Heart left ventricle (tissue), 16 donors: ENCODE measurements around the gene C1orf159. TPM values are rescaled to one million over a fixed set of nuclear protein-coding genes. Genes with fewer than 3 reads are reported as not detected.

Experiments used
- ATAC-seq, 4 donors: fragments of 200-7000 bp; cut with Tn5 transposase; one replicate each; pipeline ENCODE4 v1.9.1; 2020 to 2022; ENCODE audit warnings: moderate library complexity in 4 of 4, mild to moderate bottlenecking in 3 of 4, moderate number of reproducible peaks in 1 of 4
- DNase-seq, 5 donors: peaks; one replicate each; pipeline ENCODE4 v3.0.0-alpha.2; 2020
- H3K27ac ChIP-seq, 12 donors: fragments of 200-600 bp; sonication (generic) in 4 of 12; one replicate each; pipeline versions ENCODE4 v1.5.0 to v1.8.0; 2016 to 2022; ENCODE audit warnings: mild to moderate bottlenecking in 2 of 12
- H3K27me3 ChIP-seq, 9 donors: fragments of 200-600 bp; sonication (generic) in 2 of 9; one replicate each; pipeline versions ENCODE4 v1.5.1 to v1.8.0; 2016 to 2022; ENCODE audit warnings: mild to moderate bottlenecking in 3 of 9
- H3K36me3 ChIP-seq, 9 donors: fragments of 200-600 bp; sonication (generic) in 2 of 9; one replicate each; pipeline versions ENCODE4 v1.5.0 to v1.8.0; 2018 to 2022; ENCODE audit warnings: mild to moderate bottlenecking in 2 of 9
- H3K4me1 ChIP-seq, 12 donors: fragments of 200-600 bp; sonication (generic) in 4 of 12; one replicate each; pipeline versions ENCODE4 v1.5.0 to v1.8.0; 2016 to 2022; ENCODE audit warnings: mild to moderate bottlenecking in 3 of 12
- H3K4me3 ChIP-seq, 12 donors: fragments of 200-600 bp; sonication (generic) in 4 of 12; one replicate each; pipeline versions ENCODE4 v1.5.0 to v1.8.0; 2017 to 2022; ENCODE audit warnings: mild to moderate bottlenecking in 9 of 12, moderate library complexity in 4 of 12
- H3K9me3 ChIP-seq, 12 donors: fragments of 200-600 bp; sonication (generic) in 4 of 12; one replicate each; pipeline versions ENCODE4 v1.5.0 to v1.8.0; 2016 to 2022; ENCODE audit warnings: mild to moderate bottlenecking in 1 of 12
- POLR2A ChIP-seq, 2 donors: fragments of 450-650 bp; IDR thresholded peaks; one replicate each; pipeline ENCODE4 v1.6.1; 2017; ENCODE audit warnings: antibody characterized with exemption in 2 of 2, mild to moderate bottlenecking in 2 of 2, moderate library complexity in 2 of 2
- WGBS, 4 donors: extraction: QIAGEN DNeasy Blood & Tissue Kit in 2 of 4; methylation state at CpG; one replicate each; pipeline versions ENCODE4 v1.1.5 to v1.1.7; 2013 to 2018; 5-methylcytosine and 5-hydroxymethylcytosine counted together
- intact Hi-C, 10 donors: fragments of 100-400 bp; cut with DNase I; formaldehyde crosslinking; loops; one replicate each; pipeline versions ENCODE4 v1.11.1 to v1.14.2; 2022
- polyA plus RNA-seq, 2 donors: library from polyadenylated mRNA; stranded (reverse); fragments of 200-250 nt; gene quantifications; one replicate each; pipeline ENCODE4 v1.2.3, GENCODE V29; 2013
- total RNA-seq, 9 donors: library from RNA; depleted of rRNA in 2 of 9; stranded (reverse); fragments of >200 nt in 2 of 9; fragmentation: NEBNext Ultra II Directional in 3 of 9; extraction: Animal tissue kit (Norgen Biotek cat#: 25700) in 3 of 9; gene quantifications; one replicate each; pipeline versions ENCODE4 v1.1.0 to v1.2.4, GENCODE V29; 2016 to 2023
- TF ChIP-seq, protein P1 (sequence below), 12 donors: fragments of 200-600 bp; sonication (generic) in 4 of 12; IDR thresholded peaks; one replicate each; pipeline versions ENCODE4 v1.5.0 to v1.8.0; 2018 to 2022; ENCODE audit warnings: antibody characterized with exemption in 12 of 12, mild to moderate bottlenecking in 5 of 12
- donor health status: ischemic (EF 13 %, LVEDD 7.1; RV severe dilation, severe dysfunction).
- donor health status: healthy with polysubstance abuse.
- donor health status: DM: no; HTN: yes; CAD: no.
- donor health status: DM: no; HTN: no; CAD: no.
- donor health status: ischemic (EF 25% LVEDD 6.9; RV normal size, moderate dysfunction).
- donor health status: ischemic (EF 25% LVEDD 5.7; RV mildly dilated, moderate dysfunction).
- donor health status: healthy.
- donor health status: DM: yes; HTN: yes; CAD: no.
- donor health status: ischemic (EF 35%, LVEDD 5.7; RV mildly dilated, moderate dysfunction).
- donor health status: nonischemic (EF 11% LVEDD 7.7; RV severe dilation, severe dysfunction).
- donor health status: DM: yes; HTN: yes; CAD: no.
- donor health status: PGD.
- donor health status: ischemic (EF 29% LVEDD 5.4; RV normal size, mild dysfunction).
- donor health status: nonischemic (EF 23%, LVEDD 6.1; RV moderate dilation, normal function).

The C1orf159 gene
- total and polyA plus RNA-seq, 11 donors = 3.7 to 7.2 (median 4.4) TPM

DNA sequence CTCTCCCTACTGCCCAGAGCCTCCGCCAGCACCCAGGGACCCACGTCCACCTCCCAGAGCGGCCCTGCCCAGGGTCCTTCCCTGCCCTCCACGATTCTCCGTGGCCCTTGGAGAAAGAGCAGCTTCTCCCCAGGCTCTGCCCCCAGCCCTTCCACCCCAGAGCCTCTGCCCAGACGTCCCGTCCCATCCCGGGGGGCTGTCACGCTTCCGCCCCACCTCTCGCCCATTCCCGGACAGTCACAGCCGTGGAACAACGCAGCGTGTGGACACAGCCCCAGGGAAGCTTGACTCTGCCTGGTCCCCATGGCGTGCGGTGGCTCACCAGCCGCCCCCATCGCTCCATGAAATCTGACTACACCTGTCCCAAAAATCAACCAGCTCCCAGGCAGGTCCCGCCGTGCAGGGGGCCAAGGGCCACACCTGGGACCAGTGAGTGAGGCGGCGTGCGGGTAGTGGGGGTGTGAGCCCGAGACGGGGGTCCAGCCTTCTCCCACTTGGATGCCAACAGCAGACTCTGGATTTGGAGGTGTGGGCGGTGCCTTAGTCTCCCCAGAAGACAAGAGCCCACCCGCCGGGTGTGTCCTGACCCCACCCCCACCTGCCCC, 45.3 kb upstream of the C1orf159 start:
- DNase-seq (no peak), ATAC-seq (no peak)
- intact Hi-C loops = loop anchor here in 1 of 10 donors (5.0 kb wide), 1 partner anchor 41 kb away; no protein-coding TSS in a partner anchor

DNA sequence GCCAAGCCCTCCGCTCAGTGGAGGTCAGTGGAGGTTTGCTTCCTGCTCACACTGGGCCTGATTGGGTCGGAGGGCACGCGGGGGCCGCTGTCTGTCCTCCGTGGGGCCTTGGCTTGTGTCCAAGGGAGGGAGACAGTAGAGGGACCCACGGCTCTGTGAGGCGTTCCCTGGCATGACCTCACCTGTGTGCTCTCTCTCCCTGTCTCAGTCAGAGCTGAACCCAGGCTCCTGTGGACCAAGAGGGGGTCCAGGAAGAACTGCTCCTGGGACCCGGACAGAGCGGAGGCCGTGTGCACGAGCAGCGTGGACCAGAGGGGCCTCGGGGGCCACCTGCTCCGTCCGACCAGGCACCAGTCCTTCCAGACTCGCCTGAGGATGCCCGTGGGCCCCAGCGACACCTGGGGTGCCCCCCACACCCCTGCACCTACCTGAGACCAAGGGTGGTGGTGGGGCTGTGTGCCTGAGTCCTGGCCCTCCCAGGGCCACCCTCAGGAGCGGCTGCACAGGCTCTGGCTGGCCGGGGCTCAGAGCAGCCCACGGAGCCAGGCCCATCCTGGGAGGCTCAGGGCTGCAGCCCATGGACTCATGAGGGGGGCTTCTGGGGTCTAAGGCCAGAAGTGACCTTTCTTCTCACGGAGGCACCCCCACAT, 44.5 kb upstream of the C1orf159 start:
- Histone ChIP-seq H3K36me3 (no peaks in the 10 kb centered on the region), H3K27me3 (peaks cover 7 to 42% (median 30%) of the 10 kb centered on the region in 9 donors), H3K4me1 (peaks cover 3 to 15% (median 12%) of the 10 kb centered on the region in 12 donors), H3K4me3 (no peak overlapping the region), H3K27ac (no peak overlapping the region), H3K9me3 (no peaks in the 10 kb centered on the region)
- intact Hi-C loops = loop anchor here in 1 of 10 donors (5.0 kb wide), 1 partner anchor 42 kb away; no protein-coding TSS in a partner anchor
- WGBS, 4 donors = 79 to 90% (median 89%) methylated on average over 12 to 23 of the region's 23 CpGs
- TF ChIP-seq, protein P1, sequence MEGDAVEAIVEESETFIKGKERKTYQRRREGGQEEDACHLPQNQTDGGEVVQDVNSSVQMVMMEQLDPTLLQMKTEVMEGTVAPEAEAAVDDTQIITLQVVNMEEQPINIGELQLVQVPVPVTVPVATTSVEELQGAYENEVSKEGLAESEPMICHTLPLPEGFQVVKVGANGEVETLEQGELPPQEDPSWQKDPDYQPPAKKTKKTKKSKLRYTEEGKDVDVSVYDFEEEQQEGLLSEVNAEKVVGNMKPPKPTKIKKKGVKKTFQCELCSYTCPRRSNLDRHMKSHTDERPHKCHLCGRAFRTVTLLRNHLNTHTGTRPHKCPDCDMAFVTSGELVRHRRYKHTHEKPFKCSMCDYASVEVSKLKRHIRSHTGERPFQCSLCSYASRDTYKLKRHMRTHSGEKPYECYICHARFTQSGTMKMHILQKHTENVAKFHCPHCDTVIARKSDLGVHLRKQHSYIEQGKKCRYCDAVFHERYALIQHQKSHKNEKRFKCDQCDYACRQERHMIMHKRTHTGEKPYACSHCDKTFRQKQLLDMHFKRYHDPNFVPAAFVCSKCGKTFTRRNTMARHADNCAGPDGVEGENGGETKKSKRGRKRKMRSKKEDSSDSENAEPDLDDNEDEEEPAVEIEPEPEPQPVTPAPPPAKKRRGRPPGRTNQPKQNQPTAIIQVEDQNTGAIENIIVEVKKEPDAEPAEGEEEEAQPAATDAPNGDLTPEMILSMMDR (IDR thresholded peaks at IDR 0.05) = no peak
- TF ChIP-seq POLR2A (IDR thresholded peaks at IDR 0.05) = no peak
- ATAC-seq (no peak), DNase-seq (no peak)

More for the DNA sequence above, 45.3 kb upstream of the C1orf159 start:
- TF ChIP-seq, protein P1 (IDR thresholded peaks at IDR 0.05) = no peak
- TF ChIP-seq POLR2A (IDR thresholded peaks at IDR 0.05) = no peak
- Histone ChIP-seq H3K9me3 (no peaks in the 10 kb centered on the region), H3K36me3 (no peaks in the 10 kb centered on the region), H3K4me1 (peaks cover 3 to 15% (median 12%) of the 10 kb centered on the region in 12 donors), H3K27me3 (peaks cover 7 to 48% (median 31%) of the 10 kb centered on the region in 9 donors), H3K27ac (no peak overlapping the region), H3K4me3 (no peak overlapping the region)
- 86 to 91% (median 89%) methylated on average over 21 to 29 of the region's 29 CpGs for WGBS, 4 donors

DNA sequence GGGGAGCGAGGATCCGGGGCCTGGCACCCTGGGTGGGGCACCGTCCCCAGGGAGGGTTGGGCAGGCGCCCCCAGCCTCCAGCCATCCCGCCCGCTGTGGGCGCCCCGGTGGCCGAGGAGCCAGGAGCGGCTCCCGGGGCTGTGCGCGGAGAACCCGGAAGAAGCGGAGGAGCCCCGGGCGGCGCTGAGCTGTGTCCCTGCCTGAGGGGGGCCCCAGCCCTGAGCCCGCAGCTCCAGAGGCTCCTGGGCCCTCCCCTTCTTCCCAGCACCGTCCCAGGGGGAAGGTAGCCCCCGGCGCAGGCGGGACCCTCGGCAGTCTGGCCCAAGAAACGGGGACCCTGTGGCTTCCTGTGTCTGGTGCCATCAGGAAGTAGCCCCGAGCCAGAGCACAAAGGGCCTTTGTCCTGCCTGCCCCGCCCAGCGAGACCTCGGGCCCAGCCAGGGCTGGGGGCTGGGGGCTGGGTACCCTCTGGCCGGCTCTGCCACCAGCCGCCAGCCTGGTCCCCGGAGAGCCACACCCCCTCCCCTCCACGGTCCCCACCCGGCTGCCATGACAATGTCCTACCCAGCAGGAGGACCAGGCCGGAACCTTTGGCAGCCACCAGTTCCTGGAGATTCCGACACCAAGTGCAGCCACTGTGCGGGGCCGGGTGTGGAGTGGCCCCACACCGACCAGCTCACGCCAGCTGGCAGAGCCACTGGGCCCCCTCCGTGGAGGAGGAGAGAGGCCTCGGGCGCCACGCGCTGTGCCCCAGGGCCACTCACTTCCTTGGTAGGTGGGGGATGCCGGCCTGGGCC, 42.2 kb upstream of the C1orf159 start:
- H3K36me3 ChIP-seq = no peaks in the 10 kb centered on the region
- no peaks in the 10 kb centered on the region for H3K9me3 ChIP-seq
- ATAC-seq (peak; percentile 15 to 67 (median 52)), DNase-seq (peak; percentile 56 to 77 (median 65))
- peak overlapping the region; percentile 92 to 100 (median 97) for H3K27ac ChIP-seq
- intact Hi-C loops = loop anchor here in 3 of 10 donors (1.0 to 5.0 kb wide), 3 partner anchors 39 to 73 kb away; no protein-coding TSS in a partner anchor
- peaks cover 3 to 15% (median 12%) of the 10 kb centered on the region in 12 donors for H3K4me1 ChIP-seq
- H3K4me3 ChIP-seq = peak overlapping the region; percentile 27 to 87 (median 70)
- H3K27me3 ChIP-seq = peaks cover 7 to 22% (median 15%) of the 10 kb centered on the region in 9 donors
- TF ChIP-seq, protein P1 (IDR thresholded peaks at IDR 0.05) = no peak
- TF ChIP-seq POLR2A (IDR thresholded peaks at IDR 0.05) = no peak
- WGBS, 4 donors = 14 to 16% (median 15%) methylated on average over 7 to 46 of the region's 46 CpGs
